Fibroblast of lung (primary cell): ENCODE results near the gene CPE. TPM values are rescaled to one million over a fixed set of nuclear protein-coding genes. Genes with fewer than 3 reads are reported as not detected.

Experiments used
- DNase-seq, 2 donors: peaks; one replicate each; pipeline versions ENCODE4 v3.0.0 to v3.0.0-alpha.2; 2010; ENCODE audit warnings: low read depth in 2 of 2
- H2AFZ ChIP-seq: 2 replicates; pipeline ENCODE4 v1.5.1; 2012; ENCODE audit warnings: low read length, control low read depth, inconsistent platforms
- H3K27ac ChIP-seq: 2 replicates; pipeline ENCODE4 v1.5.1; 2011; ENCODE audit warnings: low read length, control low read depth; ENCODE audit not compliant: insufficient read depth
- H3K27me3 ChIP-seq: 2 replicates; pipeline ENCODE4 v1.5.1; 2011; ENCODE audit warnings: mild to moderate bottlenecking, low read length; ENCODE audit not compliant: control insufficient read depth, insufficient read depth
- H3K36me3 ChIP-seq: 2 replicates; pipeline ENCODE4 v1.5.1; 2011; ENCODE audit warnings: low read length; ENCODE audit not compliant: control insufficient read depth, insufficient read depth
- H3K4me1 ChIP-seq: 2 replicates; pipeline ENCODE4 v1.5.1; 2011; ENCODE audit warnings: low read length; ENCODE audit not compliant: control insufficient read depth, insufficient read depth; ENCODE audit errors: extremely low read depth
- H3K4me2 ChIP-seq: 2 replicates; pipeline ENCODE4 v1.5.1; 2011; ENCODE audit warnings: low read length, control low read depth; ENCODE audit not compliant: insufficient read depth; ENCODE audit errors: extremely low read depth
- H3K4me3 ChIP-seq, 4 experiments: fragments of 200-600 bp in 1 of 4; sonication (generic) in 1 of 4; replicated peaks in 1 of 4; 2 replicates each; pipeline ENCODE4 v1.5.1; 2011 to 2016; ENCODE audit warnings: low read length in 4 of 4, low read depth in 3 of 4, mild to moderate bottlenecking in 3 of 4, control low read depth in 2 of 4, inconsistent platforms in 1 of 4, mixed read lengths in 1 of 4; ENCODE audit not compliant: insufficient read depth in 1 of 4; ENCODE audit errors: control extremely low read depth in 1 of 4
- H3K79me2 ChIP-seq: 2 replicates; pipeline ENCODE4 v1.5.1; 2012; ENCODE audit warnings: mild to moderate bottlenecking, low read length, inconsistent platforms; ENCODE audit not compliant: control insufficient read depth, insufficient read depth
- H3K9ac ChIP-seq: 2 replicates; pipeline ENCODE4 v1.5.1; 2011; ENCODE audit warnings: mild to moderate bottlenecking, low read length, control low read depth; ENCODE audit not compliant: insufficient read depth
- H3K9me3 ChIP-seq: 2 replicates; pipeline ENCODE4 v1.5.1; 2012; ENCODE audit warnings: low read depth, low read length; ENCODE audit not compliant: control insufficient read depth, insufficient read depth
- H4K20me1 ChIP-seq: 2 replicates; pipeline ENCODE4 v1.5.1; 2011; ENCODE audit warnings: low read length; ENCODE audit not compliant: control insufficient read depth, insufficient read depth; ENCODE audit errors: extremely low read depth
- CTCF ChIP-seq, 2 donors: IDR thresholded peaks in 1 of 2; conservative IDR thresholded peaks in 1 of 2; 1 replicate in 1 of 2; 2 replicates in 1 of 2; pipeline ENCODE4 v1.5.1; 2011 to 2012; ENCODE audit warnings: low read length in 2 of 2, control low read depth in 1 of 2, inconsistent platforms in 1 of 2, low read depth in 1 of 2, mild to moderate bottlenecking in 1 of 2
- EZH2 ChIP-seq: IDR thresholded peaks from 2 replicates; pipeline ENCODE4 v1.5.1; 2012; ENCODE audit warnings: low read length, control low read depth, mild to moderate bottlenecking; ENCODE audit errors: missing control alignments
- polyA plus RNA-seq, 2 donors: library from polyadenylated mRNA; depleted of rRNA in 1 of 2; stranded (reverse) in 1 of 2; unstranded in 1 of 2; fragments of >200 nt; gene quantifications; 2 replicates each; pipeline ENCODE4 v1.2.1, GENCODE V29; 2011 to 2012; ENCODE audit warnings: missing spikeins in 1 of 2
- total RNA-seq: library from RNA; depleted of rRNA; stranded (reverse); fragments of >200 nt; gene quantifications from 2 replicates; pipeline ENCODE4 v1.2.1, GENCODE V29; 2014

The CPE gene
- total and polyA plus RNA-seq, 2 donors (not counting 1 experiment from before 2014, with no cell fraction given) = 20.2 to 51.7 TPM

GRCh38 chr4:165370530-165370929 is 8.3 kb upstream of the CPE start:
- H3K36me3 ChIP-seq = no peaks in the 10 kb centered on the region
- H3K4me3 ChIP-seq = no peak overlapping the region
- no peak for TF ChIP-seq CTCF (conservative IDR thresholded peaks at IDR 0.05 in 1 of 2, IDR thresholded peaks at IDR 0.05 in 1 of 2; ENCODE audit: low read depth in 1 of 2, low read length in 2 of 2)
- no peak for TF ChIP-seq EZH2
- DNase-seq = no peak
- no peak overlapping the region for H3K9ac ChIP-seq
- H3K4me2 ChIP-seq = no peak overlapping the region
- H3K9me3 ChIP-seq = no peaks in the 10 kb centered on the region
- no peaks in the 10 kb centered on the region for H3K79me2 ChIP-seq
- no peaks in the 10 kb centered on the region for H3K4me1 ChIP-seq
- H3K27me3 ChIP-seq = no peaks in the 10 kb centered on the region
- no peak overlapping the region for H2AFZ ChIP-seq
- no peaks in the 10 kb centered on the region for H4K20me1 ChIP-seq
- no peak overlapping the region for H3K27ac ChIP-seq

GRCh38 chr4:165375465-165375864 is 3.3 kb upstream of the CPE start:
- Histone ChIP-seq H3K27me3 (no peaks in the 10 kb centered on the region), H3K27ac (no peak overlapping the region), H3K9me3 (no peaks in the 10 kb centered on the region), H2AFZ (no peak overlapping the region), H3K79me2 (no peaks in the 10 kb centered on the region), H3K4me2 (no peak overlapping the region), H4K20me1 (no peaks in the 10 kb centered on the region), H3K36me3 (no peaks in the 10 kb centered on the region), H3K4me3 (no peak overlapping the region), H3K9ac (no peak overlapping the region), H3K4me1 (peaks cover 2% of the 10 kb centered on the region)
- no peak for TF ChIP-seq CTCF (conservative IDR thresholded peaks at IDR 0.05 in 1 of 2, IDR thresholded peaks at IDR 0.05 in 1 of 2; ENCODE audit: low read depth in 1 of 2, low read length in 2 of 2)
- no peak for TF ChIP-seq EZH2
- no peak for DNase-seq

GRCh38 chr4:165378398-165378744 is 437 bp upstream of the CPE start:
- H3K9ac ChIP-seq = no peak overlapping the region
- no peaks in the 10 kb centered on the region for H3K36me3 ChIP-seq
- H3K79me2 ChIP-seq = no peaks in the 10 kb centered on the region
- peak overlapping the region; percentile 72 for H3K4me2 ChIP-seq
- H3K27ac ChIP-seq = no peak overlapping the region
- H3K4me3 ChIP-seq = peak overlapping the region; percentile 38 to 77 (median 64)
- H3K27me3 ChIP-seq = no peaks in the 10 kb centered on the region
- H2AFZ ChIP-seq = peak overlapping the region; percentile 97
- H4K20me1 ChIP-seq = no peaks in the 10 kb centered on the region
- peaks cover 2% of the 10 kb centered on the region for H3K4me1 ChIP-seq
- no peak for TF ChIP-seq CTCF (conservative IDR thresholded peaks at IDR 0.05 in 1 of 2, IDR thresholded peaks at IDR 0.05 in 1 of 2; ENCODE audit: low read depth in 1 of 2, low read length in 2 of 2)
- no peak for TF ChIP-seq EZH2
- DNase-seq = no peak
- no peaks in the 10 kb centered on the region for H3K9me3 ChIP-seq
